ENCODE results near the gene ZNF555.

DNA sequence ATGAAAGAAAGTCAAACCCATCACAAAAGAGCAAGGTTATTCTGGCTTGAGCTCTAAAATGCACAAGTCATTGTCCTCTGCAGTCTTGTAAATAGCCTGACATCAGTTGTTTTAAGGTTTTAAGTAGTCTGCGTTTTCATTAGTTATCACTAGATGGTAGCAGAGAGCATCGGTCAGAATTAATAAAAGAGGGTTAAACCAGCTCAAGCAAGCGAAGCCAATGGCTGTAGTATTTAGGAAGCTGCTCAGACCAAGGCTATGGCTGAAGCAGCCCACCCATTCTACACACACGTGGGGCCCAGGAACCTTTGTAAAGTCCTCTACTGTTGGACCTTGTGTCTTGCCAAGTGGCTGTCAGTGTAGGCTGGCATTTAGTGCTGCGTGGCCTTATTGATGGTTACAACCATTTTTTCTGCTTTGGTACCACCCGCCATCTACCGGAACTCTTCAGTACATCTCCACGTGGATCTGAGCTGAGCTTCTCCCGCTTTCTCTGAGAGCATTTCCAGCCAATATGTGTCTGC, 46.2 kb downstream of the ZNF555 start:
- TF ChIP-seq, protein P1, sequence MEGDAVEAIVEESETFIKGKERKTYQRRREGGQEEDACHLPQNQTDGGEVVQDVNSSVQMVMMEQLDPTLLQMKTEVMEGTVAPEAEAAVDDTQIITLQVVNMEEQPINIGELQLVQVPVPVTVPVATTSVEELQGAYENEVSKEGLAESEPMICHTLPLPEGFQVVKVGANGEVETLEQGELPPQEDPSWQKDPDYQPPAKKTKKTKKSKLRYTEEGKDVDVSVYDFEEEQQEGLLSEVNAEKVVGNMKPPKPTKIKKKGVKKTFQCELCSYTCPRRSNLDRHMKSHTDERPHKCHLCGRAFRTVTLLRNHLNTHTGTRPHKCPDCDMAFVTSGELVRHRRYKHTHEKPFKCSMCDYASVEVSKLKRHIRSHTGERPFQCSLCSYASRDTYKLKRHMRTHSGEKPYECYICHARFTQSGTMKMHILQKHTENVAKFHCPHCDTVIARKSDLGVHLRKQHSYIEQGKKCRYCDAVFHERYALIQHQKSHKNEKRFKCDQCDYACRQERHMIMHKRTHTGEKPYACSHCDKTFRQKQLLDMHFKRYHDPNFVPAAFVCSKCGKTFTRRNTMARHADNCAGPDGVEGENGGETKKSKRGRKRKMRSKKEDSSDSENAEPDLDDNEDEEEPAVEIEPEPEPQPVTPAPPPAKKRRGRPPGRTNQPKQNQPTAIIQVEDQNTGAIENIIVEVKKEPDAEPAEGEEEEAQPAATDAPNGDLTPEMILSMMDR (IDR thresholded peaks at IDR 0.05; ENCODE audit: borderline replicate concordance, extremely low read depth, low read length, poor library complexity, severe bottlenecking): peak; percentile 83
- TF ChIP-seq EZH2 (IDR thresholded peaks at IDR 0.05; ENCODE audit: borderline replicate concordance, low read depth, low read length, severe bottlenecking): no peak

All from DND-41 (cell line).